GM13976 (cell line): Measurements from ENCODE around the gene SYN1.
A peak's percentile ranks its signal among the peaks of the same experiment; 100 is the strongest.

ENCODE experiments used
- DNase-seq: peaks from one replicate; pipeline ENCODE4 v3.0.0; 2012; ENCODE audit warnings: low spot score
- in situ Hi-C: fragments of 300-500 bp; cut with MboI; formaldehyde crosslinking; loops from one replicate; pipeline ENCODE4 v1.12.0; 2022; ENCODE audit warnings: low sequenced_read_pairs, mixed read lengths, inconsistent platforms; ENCODE audit not compliant: unreplicated experiment
- TF ChIP-seq, protein P1 (sequence below): IDR thresholded peaks from 2 replicates; pipeline ENCODE4 v1.5.1; 2012; ENCODE audit warnings: borderline replicate concordance, mild to moderate bottlenecking; ENCODE audit not compliant: insufficient read depth; ENCODE audit errors: extremely low read depth, missing control alignments, control extremely low read depth

SYN1 gene

DNA sequence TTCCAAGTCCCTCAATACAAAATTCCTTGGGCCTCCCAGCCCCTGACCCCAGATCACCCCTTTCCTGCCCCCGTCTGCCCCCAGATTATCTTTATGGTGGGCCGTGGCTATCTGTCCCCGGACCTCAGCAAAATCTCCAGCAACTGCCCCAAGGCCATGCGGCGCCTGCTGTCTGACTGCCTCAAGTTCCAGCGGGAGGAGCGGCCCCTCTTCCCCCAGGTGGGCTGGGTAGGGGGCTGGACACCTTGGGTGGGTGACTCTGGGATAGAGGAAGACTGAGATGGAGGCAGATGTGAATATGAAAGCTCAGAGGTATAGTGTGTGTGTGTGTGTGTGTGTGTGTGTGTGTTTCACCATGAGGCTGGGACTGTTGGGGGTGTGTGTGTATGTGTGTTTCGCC lies 48.9 kb downstream of the SYN1 start:
- TF ChIP-seq, protein P1, sequence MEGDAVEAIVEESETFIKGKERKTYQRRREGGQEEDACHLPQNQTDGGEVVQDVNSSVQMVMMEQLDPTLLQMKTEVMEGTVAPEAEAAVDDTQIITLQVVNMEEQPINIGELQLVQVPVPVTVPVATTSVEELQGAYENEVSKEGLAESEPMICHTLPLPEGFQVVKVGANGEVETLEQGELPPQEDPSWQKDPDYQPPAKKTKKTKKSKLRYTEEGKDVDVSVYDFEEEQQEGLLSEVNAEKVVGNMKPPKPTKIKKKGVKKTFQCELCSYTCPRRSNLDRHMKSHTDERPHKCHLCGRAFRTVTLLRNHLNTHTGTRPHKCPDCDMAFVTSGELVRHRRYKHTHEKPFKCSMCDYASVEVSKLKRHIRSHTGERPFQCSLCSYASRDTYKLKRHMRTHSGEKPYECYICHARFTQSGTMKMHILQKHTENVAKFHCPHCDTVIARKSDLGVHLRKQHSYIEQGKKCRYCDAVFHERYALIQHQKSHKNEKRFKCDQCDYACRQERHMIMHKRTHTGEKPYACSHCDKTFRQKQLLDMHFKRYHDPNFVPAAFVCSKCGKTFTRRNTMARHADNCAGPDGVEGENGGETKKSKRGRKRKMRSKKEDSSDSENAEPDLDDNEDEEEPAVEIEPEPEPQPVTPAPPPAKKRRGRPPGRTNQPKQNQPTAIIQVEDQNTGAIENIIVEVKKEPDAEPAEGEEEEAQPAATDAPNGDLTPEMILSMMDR, result no peak
- DNase-seq, result no peak
- in situ Hi-C loops, result no loop called here

DNA sequence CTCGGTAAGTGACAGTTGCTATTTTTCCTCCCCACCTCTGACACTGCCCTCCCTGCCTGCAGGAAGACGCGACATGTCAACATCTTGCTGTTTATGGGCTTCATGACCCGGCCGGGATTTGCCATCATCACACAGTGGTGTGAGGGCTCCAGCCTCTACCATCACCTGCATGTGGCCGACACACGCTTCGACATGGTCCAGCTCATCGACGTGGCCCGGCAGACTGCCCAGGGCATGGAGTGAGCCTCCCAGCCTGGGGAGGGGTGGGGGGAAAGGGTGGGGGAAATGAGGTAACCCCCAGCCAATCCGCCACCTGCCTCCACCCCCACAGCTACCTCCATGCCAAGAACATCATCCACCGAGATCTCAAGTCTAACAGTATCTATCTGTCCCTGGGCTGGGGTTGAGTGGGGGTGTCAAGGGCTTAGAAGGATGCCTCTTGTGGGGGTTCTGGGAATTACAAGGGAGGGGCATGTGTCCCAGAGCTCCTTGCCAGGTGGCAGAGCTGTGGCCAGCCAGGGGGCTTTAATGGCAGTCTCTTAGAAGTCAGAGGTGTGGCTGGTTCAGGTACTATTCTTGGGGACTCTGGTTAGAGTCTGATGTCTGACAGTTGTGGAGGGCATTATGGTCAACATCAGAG lies 50.9 kb downstream of the SYN1 start:
- peak; percentile 37 for DNase-seq
- in situ Hi-C loops, result no loop called here
- TF ChIP-seq, protein P1, result peak; percentile 10

DNA sequence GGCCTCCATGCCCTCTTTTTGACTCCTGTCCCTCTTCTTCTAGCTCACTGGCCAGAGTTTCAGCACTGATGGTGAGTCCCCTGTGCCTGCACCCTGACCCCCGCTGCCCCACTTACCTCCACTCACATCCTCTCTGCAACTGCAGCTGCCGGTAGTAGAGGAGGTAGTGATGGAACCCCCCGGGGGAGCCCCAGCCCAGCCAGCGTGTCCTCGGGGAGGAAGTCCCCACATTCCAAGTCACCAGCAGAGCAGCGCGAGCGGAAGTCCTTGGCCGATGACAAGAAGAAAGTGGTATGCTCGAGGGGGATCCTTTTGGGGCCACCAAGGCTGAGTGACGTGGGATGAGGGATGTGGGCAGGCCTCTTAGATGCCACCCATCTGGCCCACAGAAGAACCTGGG lies 52.8 kb downstream of the SYN1 start:
- in situ Hi-C loops, result no loop called here
- DNase-seq, result peak; percentile 54
- TF ChIP-seq, protein P1, result no peak

DNA sequence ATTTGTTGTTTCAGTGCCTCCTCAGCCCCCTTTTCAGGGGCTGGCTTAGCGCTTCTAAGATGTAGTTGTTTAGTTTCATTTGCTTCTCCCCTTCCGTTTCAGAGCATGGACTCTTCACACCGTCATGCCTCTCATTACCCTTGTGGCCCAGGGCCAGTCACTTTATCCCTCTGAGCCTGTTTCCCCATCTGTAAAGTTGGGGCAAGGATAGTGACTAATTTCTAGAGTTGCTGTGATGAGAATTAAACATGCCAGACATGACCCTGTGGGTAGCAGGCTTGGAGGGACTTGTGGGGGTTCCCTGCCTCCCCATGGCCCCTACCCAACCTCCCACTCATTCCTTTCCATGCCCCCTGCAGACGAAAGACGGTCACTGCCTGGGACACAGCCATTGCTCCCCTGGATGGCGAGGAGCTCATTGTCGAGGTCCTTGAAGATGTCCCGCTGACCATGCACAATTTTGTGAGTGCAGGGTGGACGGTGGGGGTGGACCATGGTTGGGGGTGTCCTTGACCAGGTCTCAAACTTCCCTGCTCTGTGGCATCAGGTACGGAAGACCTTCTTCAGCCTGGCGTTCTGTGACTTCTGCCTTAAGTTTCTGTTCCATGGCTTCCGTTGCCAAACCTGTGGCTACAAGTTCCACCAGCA lies 55.1 kb downstream of the SYN1 start:
- in situ Hi-C loops, result no loop called here
- peak; percentile 9 for DNase-seq
- TF ChIP-seq, protein P1, result no peak

DNA sequence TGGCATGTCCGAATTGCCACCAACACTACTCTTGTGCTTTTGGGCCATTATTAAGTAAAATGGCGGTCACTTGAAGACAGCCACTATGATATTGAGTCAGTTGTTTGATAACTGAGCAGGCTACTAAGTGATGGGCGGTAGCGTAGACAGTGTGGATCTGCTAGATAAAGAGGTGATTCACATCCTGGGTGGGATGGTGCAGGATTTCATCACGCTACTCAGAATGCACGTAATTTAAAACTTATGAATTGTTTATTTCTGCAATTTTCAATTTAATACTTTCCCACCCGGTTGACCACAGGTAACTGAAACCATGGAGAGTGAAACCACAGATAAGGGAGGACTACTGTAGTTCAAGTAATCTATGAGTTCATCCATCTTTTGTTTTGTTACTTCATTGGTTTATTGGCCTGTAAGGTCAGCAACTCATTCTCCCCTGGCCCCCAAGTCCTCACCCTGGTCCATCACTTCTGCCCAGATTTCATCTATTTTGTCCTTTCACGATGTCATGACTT lies 55.8 kb downstream of the SYN1 start:
- DNase-seq, result peak; percentile 3
- in situ Hi-C loops, result no loop called here
- TF ChIP-seq, protein P1, result no peak

DNA sequence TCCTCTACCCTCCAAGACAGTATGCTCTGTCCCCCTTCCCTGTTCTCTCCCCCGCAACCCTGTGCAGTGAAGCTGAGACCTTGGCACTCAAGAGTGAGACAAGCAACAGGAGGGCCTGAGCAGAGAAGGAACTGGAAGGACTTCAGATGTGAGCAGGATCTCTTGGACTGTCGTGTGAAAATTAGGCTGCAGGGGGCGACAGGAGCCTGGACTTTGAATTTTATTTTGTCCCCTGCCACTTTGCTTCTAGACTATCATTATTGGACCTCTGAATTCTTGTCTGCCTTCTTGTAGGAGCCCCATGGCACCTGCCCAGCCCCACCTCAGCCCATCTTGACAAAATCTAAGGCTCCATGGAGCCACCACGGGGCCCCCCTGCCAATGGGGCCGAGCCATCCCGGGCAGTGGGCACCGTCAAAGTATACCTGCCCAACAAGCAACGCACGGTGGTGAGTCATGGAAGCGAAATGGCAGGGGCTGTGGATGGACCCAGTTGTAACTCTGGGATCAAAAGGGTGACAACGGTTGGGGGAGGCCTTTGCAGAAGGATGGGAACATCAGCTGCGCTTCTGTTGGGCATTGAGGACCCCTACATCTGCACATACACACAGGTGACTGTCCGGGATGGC lies 56.9 kb downstream of the SYN1 start:
- TF ChIP-seq, protein P1, result peak; percentile 40
- no peak for DNase-seq
- in situ Hi-C loops, result no loop called here
